H1 (cell line): ENCODE measurements around the gene DDOST.

Experiments
- CTCF ChIP-seq, 3 experiments: IDR thresholded peaks; 1 replicate in 2 of 3; 2 replicates in 1 of 3; pipeline versions ENCODE4 v1.5.1 to v1.6.1; 2011; ENCODE audit warnings: low read length in 3 of 3, mild to moderate bottlenecking in 3 of 3, inconsistent platforms in 2 of 3, low read depth in 1 of 3, moderate library complexity in 1 of 3; ENCODE audit not compliant: insufficient read depth in 1 of 3; ENCODE audit errors: control extremely low read depth in 1 of 3
- POLR2A ChIP-seq, 2 experiments: IDR thresholded peaks; 1 replicate in 1 of 2; 2 replicates in 1 of 2; pipeline ENCODE4 v1.6.1; 2011; ENCODE audit warnings: low read depth in 2 of 2, low read length in 2 of 2, mild to moderate bottlenecking in 2 of 2; ENCODE audit errors: control extremely low read depth in 1 of 2
- POLR2AphosphoS5 ChIP-seq: IDR thresholded peaks from 2 replicates; pipeline ENCODE4 v1.6.1; 2011; ENCODE audit warnings: low read depth, low read length

DNA sequence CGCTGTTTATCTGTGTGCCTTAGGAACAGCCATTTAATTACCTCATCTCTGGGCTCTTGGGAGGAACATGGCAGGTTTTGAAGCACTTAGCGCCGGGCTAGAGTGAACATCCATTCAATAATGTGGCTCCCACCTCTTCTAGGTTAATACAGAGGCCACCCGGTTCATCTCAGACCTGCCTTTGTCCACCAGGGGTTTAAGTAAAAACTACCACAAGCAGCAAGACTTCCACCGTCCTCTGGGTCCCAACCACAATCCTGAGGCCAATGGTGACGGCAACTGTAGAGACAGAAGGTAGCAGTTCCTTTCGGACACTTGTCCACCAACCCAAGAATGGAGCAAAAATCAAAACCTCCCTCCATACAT lies 924 bp upstream of the DDOST start:
- TF ChIP-seq CTCF (IDR thresholded peaks at IDR 0.05; ENCODE audit: control extremely low read depth in 1 of 3, insufficient read depth in 1 of 3, low read depth in 1 of 3, low read length in 3 of 3) (peak in 1 of 3 experiments; percentile 0; a peak in 1 of 4 replicates), POLR2A (IDR thresholded peaks at IDR 0.05; ENCODE audit: control extremely low read depth in 1 of 2, low read depth in 2 of 2, low read length in 2 of 2) (no peak), POLR2AphosphoS5 (no peak)
